DMS114 treated with DMSO at 0.1 percent for 48 hours (cell line): ENCODE measurements around the gene CEBPE.

Experiments used
- DNase-seq: peaks from one replicate; lab custom pipeline; 2025; ENCODE audit not compliant: unreplicated experiment; lab: John Stamatoyannopoulos, UW

CEBPE gene

GRCh38 chr14:23104591-23105347 is 14.3 kb downstream of the CEBPE start, which contains the start of gene CIROP:
CIROP (minus strand) TSS chr14:23104989; CDS start chr14:23104920, 69 bp downstream.
- DNase-seq: no peak

GRCh38 chr14:23104070-23104590 is 14.9 kb downstream of the CEBPE start:
- no peak for DNase-seq

GRCh38 chr14:23103581-23103980 is 15.5 kb downstream of the CEBPE start:
- no peak for DNase-seq

- DNase-seq: no peak
Observed at GRCh38 chr14:23102801-23103200, 16.3 kb downstream of the CEBPE start.

- no peak for DNase-seq
Observed at GRCh38 chr14:23101986-23102625, 16.9 kb downstream of the CEBPE start.

GRCh38 chr14:23101213-23101970 is 17.7 kb downstream of the CEBPE start:
- DNase-seq: no peak

GRCh38 chr14:23099212-23099861 is 19.7 kb downstream of the CEBPE start:
- no peak for DNase-seq

GRCh38 chr14:23097786-23098185 is 21.3 kb downstream of the CEBPE start:
- no peak for DNase-seq

GRCh38 chr14:23095196-23096108 is 23.6 kb downstream of the CEBPE start, which contains the start of gene C14orf119:
C14orf119 (plus strand) TSS chr14:23095505; CDS start chr14:23097659, 2,154 bp downstream.
- DNase-seq: no peak

GRCh38 chr14:23094666-23095195 is 24.3 kb downstream of the CEBPE start, which contains the start of gene ACIN1:
ACIN1 (minus strand) TSS chr14:23095136; CDS start chr14:23095112, 24 bp downstream.
- DNase-seq: no peak

- no peak for DNase-seq
Observed at GRCh38 chr14:23093991-23094665, 24.9 kb downstream of the CEBPE start.

- no peak for DNase-seq
Observed at GRCh38 chr14:23093526-23093925, 25.5 kb downstream of the CEBPE start.

GRCh38 chr14:23093104-23093503 is 26.0 kb downstream of the CEBPE start:
- DNase-seq: no peak

GRCh38 chr14:23091294-23092225 is 27.5 kb downstream of the CEBPE start:
- DNase-seq: no peak

GRCh38 chr14:23090254-23090636 is 28.8 kb downstream of the CEBPE start:
- DNase-seq: no peak

- DNase-seq: no peak
Observed at GRCh38 chr14:23089498-23090253, 29.4 kb downstream of the CEBPE start.

GRCh38 chr14:23086565-23086964 is 32.5 kb downstream of the CEBPE start:
- DNase-seq: no peak
